ENCODE results near the gene DIPK1B. TPM values are rescaled to one million over a fixed set of nuclear protein-coding genes. Genes with fewer than 3 reads are reported as not detected.
"Not testable (repeated sequence)": the region's sequence is repeated elsewhere in the genome, so short reads cannot be mapped to it uniquely, and the experiment has no call there.

The DIPK1B gene
- total RNA-seq, 2 experiments from 2014 or later, result 0.15 to 0.18 TPM

DNA sequence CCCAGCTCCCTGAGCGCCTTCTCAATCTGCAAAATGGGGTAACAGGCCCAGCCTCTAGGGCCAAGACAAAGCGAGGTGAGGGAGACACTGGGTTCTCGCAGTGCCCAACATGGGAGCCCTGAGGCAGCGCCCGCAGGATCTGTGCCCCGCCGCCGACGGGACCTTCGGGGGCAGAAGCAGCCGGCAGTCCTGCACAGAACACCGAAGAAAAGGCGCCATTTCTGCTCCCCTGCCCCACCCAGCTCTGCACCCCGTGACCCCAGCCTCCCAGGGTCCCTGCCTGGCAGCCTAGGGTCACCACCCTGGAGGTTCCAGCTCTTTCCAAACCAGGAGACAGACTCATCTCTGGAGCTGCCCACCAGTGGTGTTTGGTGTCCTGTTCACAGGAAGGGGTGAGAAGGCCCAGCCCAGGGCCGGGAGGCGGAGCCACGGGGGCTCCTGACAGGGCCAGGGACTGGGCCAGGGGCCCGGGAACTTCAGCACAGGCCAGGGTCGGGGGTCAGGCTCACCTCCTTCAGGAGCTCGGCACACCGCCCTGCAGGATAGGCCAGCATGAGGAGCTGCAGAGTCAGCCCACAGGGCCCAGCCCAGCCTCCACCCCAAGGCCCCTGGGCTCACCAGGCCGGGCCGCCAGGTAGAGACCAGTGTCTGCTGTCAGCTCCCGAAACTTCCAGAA, 42.4 kb downstream of the DIPK1B start:
- Mint-ChIP-seq H3K4me3 (no peak overlapping the region), H3K9me3 (peaks cover 27% of the 10 kb centered on the region), H3K27ac (no peak overlapping the region), H3K36me3 (ENCODE audit: low read depth) (peaks cover 15% of the 10 kb centered on the region), H3K27me3 (peaks cover 15% of the 10 kb centered on the region), H3K4me1 (peaks cover 8% of the 10 kb centered on the region)
- no peak for DNase-seq
- ChIA-PET POLR2A (interaction anchor here (0.7 kb wide), 1 partner anchor 27 kb away, joined by 3 read pairs; no protein-coding TSS in a partner anchor), CTCF (no interaction called here)

- H3K4me3 Mint-ChIP-seq, DNase-seq, H3K27ac Mint-ChIP-seq, H3K4me1 Mint-ChIP-seq, CTCF ChIA-PET: not testable (repeated sequence)
- Mint-ChIP-seq H3K36me3 (ENCODE audit: low read depth) (peaks cover 15% of the 10 kb centered on the region), H3K27me3 (peaks cover 15% of the 10 kb centered on the region), H3K9me3 (peaks cover 27% of the 10 kb centered on the region)
- POLR2A ChIA-PET, result interaction anchor here (0.7 kb wide), 1 partner anchor 27 kb away, joined by 3 read pairs; no protein-coding TSS in a partner anchor
These were observed 43.1 kb downstream of the DIPK1B start for GRCh38 chr9:136755302-136756133.

DNA sequence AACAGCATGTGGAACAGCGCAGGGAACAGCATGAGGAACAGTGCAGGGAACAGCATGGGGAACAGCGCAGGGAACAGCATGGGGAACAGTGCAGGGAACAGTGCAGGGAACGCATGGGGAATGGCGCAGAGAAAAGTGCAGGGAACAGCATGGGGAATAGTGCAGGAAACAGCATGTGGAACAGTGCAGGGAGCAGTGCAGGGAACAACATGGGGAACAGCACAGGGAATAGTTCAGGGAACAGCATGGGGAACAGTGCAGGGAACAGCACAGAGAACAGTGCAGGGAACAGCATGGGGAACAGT, 43.7 kb downstream of the DIPK1B start:
- H3K9me3 Mint-ChIP-seq, result peaks cover 27% of the 10 kb centered on the region
- peaks cover 3% of the 10 kb centered on the region for H3K4me1 Mint-ChIP-seq
- ChIA-PET CTCF (no interaction called here), POLR2A (no interaction called here)
- no peak for DNase-seq
- peaks cover 15% of the 10 kb centered on the region for H3K36me3 Mint-ChIP-seq (ENCODE audit: low read depth)
- H3K4me3 Mint-ChIP-seq, result no peak overlapping the region
- H3K27me3 Mint-ChIP-seq, result peaks cover 15% of the 10 kb centered on the region
- H3K27ac Mint-ChIP-seq, result no peak overlapping the region

DNA sequence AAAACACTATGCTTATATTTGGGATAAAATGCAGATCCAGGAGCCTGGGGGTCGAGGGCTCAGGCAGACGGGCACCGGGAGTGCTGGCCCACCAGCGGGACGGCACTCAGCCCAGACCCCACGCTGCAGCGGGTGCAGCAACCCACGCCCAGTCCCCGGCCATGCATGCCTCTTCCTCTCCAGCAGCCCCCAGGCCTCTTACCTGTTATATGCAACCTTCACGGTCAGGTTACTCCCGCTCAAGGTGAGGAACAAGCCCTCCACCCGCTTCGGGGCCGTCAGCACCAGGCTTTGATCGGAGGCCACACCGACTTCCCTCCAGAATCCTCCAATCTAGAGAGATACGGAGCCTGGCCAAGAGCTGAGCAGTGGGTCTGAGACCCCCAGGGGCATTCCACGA, 44.5 kb downstream of the DIPK1B start:
- ChIA-PET CTCF (interaction anchor here (0.6 kb wide), 1 partner anchor 61 kb away, joined by 3 read pairs; no protein-coding TSS in a partner anchor), POLR2A (interaction anchor here (1.6 kb wide), 1 partner anchor 9 kb away, joined by 3 read pairs; the partner anchor contains the start of gene LCN6)
- Mint-ChIP-seq H3K4me3 (no peak overlapping the region), H3K9me3 (peaks cover 22% of the 10 kb centered on the region), H3K4me1 (peaks cover 2% of the 10 kb centered on the region), H3K27ac (no peak overlapping the region), H3K27me3 (peaks cover 10% of the 10 kb centered on the region), H3K36me3 (ENCODE audit: low read depth) (peaks cover 11% of the 10 kb centered on the region)
- no peak for DNase-seq

DNA sequence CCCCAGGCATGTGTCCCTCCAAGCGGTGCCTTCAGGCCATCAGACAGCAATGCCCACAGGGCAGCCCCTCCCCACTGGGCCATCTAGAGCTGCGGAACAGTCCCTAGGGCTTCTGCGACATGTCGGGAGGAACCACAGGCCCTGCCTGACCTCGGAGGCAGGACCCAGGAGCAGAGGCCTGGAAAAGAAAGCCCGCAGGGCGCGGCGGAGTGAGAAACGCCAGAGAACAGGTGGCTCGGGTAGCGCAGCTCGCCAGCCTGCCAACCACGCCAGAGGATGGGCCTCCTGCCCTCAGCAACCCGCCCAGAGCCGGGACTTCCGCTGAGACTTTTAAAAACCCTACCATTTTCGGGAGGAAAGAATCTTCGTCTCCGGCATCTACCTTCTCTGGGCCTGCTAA, 45.0 kb downstream of the DIPK1B start:
- DNase-seq, result no peak
- H3K4me1 Mint-ChIP-seq, result peaks cover 2% of the 10 kb centered on the region
- ChIA-PET CTCF (interaction anchor here (0.6 to 1.4 kb wide), 3 partner anchors 8 to 60 kb away, joined by 3 to 4 read pairs (median 3); no protein-coding TSS in a partner anchor), POLR2A (interaction anchor here (0.9 to 1.6 kb wide), 3 partner anchors 9 to 30 kb away, joined by 3 to 4 read pairs (median 3); partner anchors contain the start of gene LCN6)
- H3K27ac Mint-ChIP-seq, result no peak overlapping the region
- H3K9me3 Mint-ChIP-seq, result peaks cover 17% of the 10 kb centered on the region
- H3K36me3 Mint-ChIP-seq (ENCODE audit: low read depth), result peaks cover 7% of the 10 kb centered on the region
- H3K27me3 Mint-ChIP-seq, result peaks cover 5% of the 10 kb centered on the region
- H3K4me3 Mint-ChIP-seq, result no peak overlapping the region

GRCh38 chr9:136757751-136758140, 45.4 kb downstream of the DIPK1B start:
- CTCF ChIA-PET, result interaction anchor here (0.6 to 1.9 kb wide), 5 partner anchors 8 to 77 kb away, joined by 3 to 8 read pairs (median 4); no protein-coding TSS in a partner anchor
- peaks cover 13% of the 10 kb centered on the region for H3K9me3 Mint-ChIP-seq

GRCh38 chr9:136759001-136759400, 46.6 kb downstream of the DIPK1B start:
- ChIA-PET CTCF (interaction anchor here (0.7 to 1.9 kb wide), 4 partner anchors 10 to 332 kb away, joined by 3 to 8 read pairs (median 5); no protein-coding TSS in a partner anchor), POLR2A (interaction anchor here (1.5 kb wide), 1 partner anchor 30 kb away, joined by 4 read pairs; no protein-coding TSS in a partner anchor)
- Mint-ChIP-seq H3K9me3 (peaks cover 11% of the 10 kb centered on the region), H3K4me1 (peaks cover 2% of the 10 kb centered on the region), H3K27ac (no peak overlapping the region), H3K36me3 (ENCODE audit: low read depth) (peaks cover 3% of the 10 kb centered on the region), H3K4me3 (no peak overlapping the region), H3K27me3 (peaks cover 2% of the 10 kb centered on the region)
- no peak for DNase-seq

More at GRCh38 chr9:136757751-136758140, 45.4 kb downstream of the DIPK1B start:
- Mint-ChIP-seq H3K4me3 (no peak overlapping the region), H3K27ac (no peak overlapping the region), H3K4me1 (peaks cover 2% of the 10 kb centered on the region), H3K27me3 (peaks cover 2% of the 10 kb centered on the region), H3K36me3 (ENCODE audit: low read depth) (peaks cover 3% of the 10 kb centered on the region)
- no peak for DNase-seq
- POLR2A ChIA-PET, result interaction anchor here (0.9 to 1.6 kb wide), 3 partner anchors 9 to 31 kb away, joined by 3 to 4 read pairs (median 3); partner anchors contain the start of gene LCN6

DNA sequence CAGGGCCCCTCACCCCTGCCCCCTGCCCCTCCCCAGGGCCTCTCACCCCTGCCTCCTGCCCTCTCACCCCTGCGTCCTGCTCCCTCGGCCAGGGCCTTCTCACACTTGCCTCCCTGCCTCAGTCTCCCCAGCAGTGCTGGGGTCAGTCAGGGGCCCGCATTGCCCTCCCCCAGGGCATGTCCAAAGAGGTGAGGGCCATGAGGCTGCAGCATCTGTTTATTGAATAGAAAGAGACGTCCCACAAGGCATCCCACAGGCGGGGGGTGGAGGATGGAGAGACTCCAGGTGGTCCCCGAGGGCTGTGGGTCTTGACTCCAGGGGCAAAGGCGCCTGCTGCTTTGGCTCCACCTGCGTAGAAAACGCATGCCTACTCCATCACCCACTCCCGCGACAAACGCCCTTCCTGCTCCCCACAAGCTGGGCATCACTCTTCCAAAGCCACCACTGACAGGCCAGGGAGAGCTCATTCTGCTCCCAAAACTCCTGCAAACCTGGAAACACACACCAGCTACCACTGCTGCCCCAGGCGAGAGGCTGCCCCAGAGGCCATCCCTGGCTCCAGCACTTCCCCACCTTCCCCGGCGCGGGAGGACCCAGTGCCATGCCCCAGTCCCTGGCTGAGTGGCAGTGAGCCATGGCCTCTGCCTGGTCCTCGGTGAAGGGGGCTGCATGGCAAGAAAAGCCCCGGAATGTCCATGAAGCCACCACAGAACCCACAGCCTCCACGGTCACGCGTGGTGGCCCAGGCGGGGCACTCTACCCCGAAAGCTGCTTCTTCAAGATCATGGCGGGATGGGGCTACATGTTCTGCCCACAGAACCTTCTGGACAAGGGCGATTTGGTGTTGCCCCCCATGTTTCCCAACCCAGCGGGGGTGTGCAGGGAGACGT, 47.3 kb downstream of the DIPK1B start:
- peaks cover 2% of the 10 kb centered on the region for H3K4me1 Mint-ChIP-seq
- no peak overlapping the region for H3K27ac Mint-ChIP-seq
- H3K9me3 Mint-ChIP-seq, result peaks cover 11% of the 10 kb centered on the region
- H3K27me3 Mint-ChIP-seq, result peaks cover 2% of the 10 kb centered on the region
- ChIA-PET POLR2A (no interaction called here), CTCF (interaction anchor here (1.2 to 1.9 kb wide), 3 partner anchors 9 to 31 kb away, joined by 4 to 7 read pairs (median 7); no protein-coding TSS in a partner anchor)
- peaks cover 3% of the 10 kb centered on the region for H3K36me3 Mint-ChIP-seq (ENCODE audit: low read depth)
- H3K4me3 Mint-ChIP-seq, result no peak overlapping the region
- no peak for DNase-seq

GRCh38 chr9:136760424-136760823, 48.1 kb downstream of the DIPK1B start:
- Mint-ChIP-seq H3K4me1 (peaks cover 2% of the 10 kb centered on the region), H3K9me3 (peaks cover 9% of the 10 kb centered on the region), H3K27me3 (peaks cover 2% of the 10 kb centered on the region), H3K27ac (no peak overlapping the region), H3K4me3 (no peak overlapping the region), H3K36me3 (ENCODE audit: low read depth) (peaks cover 2% of the 10 kb centered on the region)
- DNase-seq, result no peak
- POLR2A ChIA-PET, result interaction anchor here (1.4 kb wide), 1 partner anchor 13 kb away, joined by 4 read pairs; no protein-coding TSS in a partner anchor
- CTCF ChIA-PET, result interaction anchor here (1.2 to 1.8 kb wide), 3 partner anchors 10 to 31 kb away, joined by 3 to 7 read pairs (median 4); no protein-coding TSS in a partner anchor

DNA sequence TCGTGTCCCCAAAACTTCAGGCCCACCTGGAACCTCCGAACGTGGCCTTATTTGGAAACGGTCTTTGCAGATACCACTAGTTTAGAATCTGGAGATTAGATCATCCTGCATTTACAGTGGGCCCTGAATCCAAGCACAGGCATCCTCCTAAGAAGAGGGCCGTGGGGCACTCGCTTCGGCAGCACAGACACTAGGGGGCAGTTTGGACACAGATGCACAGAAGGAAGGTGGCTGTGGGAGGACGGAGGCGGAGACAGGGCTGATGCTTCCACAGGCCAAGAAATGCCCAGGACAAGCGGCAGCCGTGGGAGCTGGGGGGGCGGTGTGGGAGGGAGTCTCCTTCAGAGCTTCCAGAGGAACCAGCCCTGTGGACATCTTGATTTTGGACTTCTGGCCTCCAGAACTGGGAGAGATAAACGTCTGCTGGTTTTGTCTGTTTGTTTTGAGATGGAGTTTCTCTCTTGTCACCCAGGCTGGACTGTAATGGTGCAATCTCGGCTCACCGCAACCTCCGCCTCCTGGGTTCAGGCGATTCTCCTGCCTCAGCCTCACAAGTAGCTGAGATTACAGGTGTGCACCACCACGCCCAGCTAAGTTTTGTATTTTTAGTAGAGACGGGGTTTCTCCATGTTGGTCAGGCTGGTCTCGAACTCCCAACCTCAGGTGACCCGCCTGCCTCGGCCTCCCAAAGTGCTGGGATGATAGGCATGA, 48.6 kb downstream of the DIPK1B start:
- ChIA-PET CTCF (interaction anchor here (1.2 to 1.8 kb wide), 3 partner anchors 10 to 31 kb away, joined by 3 to 7 read pairs (median 4); no protein-coding TSS in a partner anchor), POLR2A (interaction anchor here (1.4 kb wide), 1 partner anchor 12 kb away, joined by 4 read pairs; no protein-coding TSS in a partner anchor)
- H3K27me3 Mint-ChIP-seq; H3K9me3 Mint-ChIP-seq; H3K27ac Mint-ChIP-seq; H3K4me3 Mint-ChIP-seq; H3K4me1 Mint-ChIP-seq; H3K36me3 Mint-ChIP-seq (ENCODE audit: low read depth): not testable (repeated sequence)
- peak; percentile 33 for DNase-seq

DNA sequence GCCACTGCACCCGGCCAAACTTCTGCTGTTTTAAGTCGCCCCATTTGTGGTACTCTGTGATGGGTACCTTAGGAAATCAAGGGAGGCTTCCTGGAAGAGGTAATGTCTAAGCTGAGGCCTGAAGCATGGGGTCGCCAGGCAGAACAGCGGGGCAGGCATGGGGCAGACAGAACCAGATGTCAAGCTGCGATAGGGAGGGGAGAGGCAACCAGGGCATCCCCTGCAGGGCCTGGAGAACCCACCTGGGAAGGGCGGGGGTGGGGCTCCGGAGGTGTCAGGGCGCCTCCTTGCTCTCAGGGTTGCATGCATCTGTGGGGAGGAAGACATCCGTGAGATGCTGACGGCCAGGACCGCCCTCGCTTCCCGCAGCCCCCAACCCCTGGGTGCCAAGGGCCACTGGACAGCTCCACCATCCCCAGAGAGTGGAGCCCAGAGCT, 49.2 kb downstream of the DIPK1B start:
- ChIA-PET CTCF (interaction anchor here (1.3 to 1.8 kb wide), 2 partner anchors 11 to 32 kb away, joined by 3 to 7 read pairs; no protein-coding TSS in a partner anchor), POLR2A (interaction anchor here (1.2 to 1.4 kb wide), 2 partner anchors 10 to 12 kb away, joined by 4 read pairs; no protein-coding TSS in a partner anchor)
- Mint-ChIP-seq H3K27ac (no peak overlapping the region), H3K9me3 (no peaks in the 10 kb centered on the region), H3K27me3 (no peaks in the 10 kb centered on the region), H3K36me3 (ENCODE audit: low read depth) (no peaks in the 10 kb centered on the region), H3K4me3 (no peak overlapping the region), H3K4me1 (peaks cover 4% of the 10 kb centered on the region)
- DNase-seq, result no peak
